GM18861 (cell line): ENCODE results near the gene POP4.

Experiments
- ATAC-seq: cut with Tn5 transposase; IDR thresholded peaks from one replicate; pipeline ENCODE4 v1.9.1; 2021; ENCODE audit not compliant: unreplicated experiment

POP4 gene

GRCh38 chr19:29576761-29577648 lies 29.1 kb upstream of the POP4 start:
- ATAC-seq: no peak

GRCh38 chr19:29577649-29577963 lies 28.5 kb upstream of the POP4 start:
- no peak for ATAC-seq

- ATAC-seq: no peak
Measured at GRCh38 chr19:29578349-29578748, 27.7 kb upstream of the POP4 start.

GRCh38 chr19:29579308-29579910 lies 26.7 kb upstream of the POP4 start:
- no peak for ATAC-seq

GRCh38 chr19:29581398-29581797 lies 24.7 kb upstream of the POP4 start:
- no peak for ATAC-seq

- ATAC-seq: no peak
Measured at GRCh38 chr19:29583196-29583999, 22.7 kb upstream of the POP4 start.

- no peak for ATAC-seq
Measured at GRCh38 chr19:29586401-29586800, 19.7 kb upstream of the POP4 start.

- no peak for ATAC-seq
Measured at GRCh38 chr19:29587059-29587458, 19.0 kb upstream of the POP4 start.

GRCh38 chr19:29587518-29587986 lies 18.5 kb upstream of the POP4 start:
- ATAC-seq: peak; percentile 76

GRCh38 chr19:29588095-29588494 lies 18.0 kb upstream of the POP4 start:
- no peak for ATAC-seq

- no peak for ATAC-seq
Measured at GRCh38 chr19:29590278-29590677, 15.8 kb upstream of the POP4 start.

GRCh38 chr19:29591670-29592069 lies 14.4 kb upstream of the POP4 start:
- ATAC-seq: no peak

- no peak for ATAC-seq
Measured at GRCh38 chr19:29593869-29594268, 12.2 kb upstream of the POP4 start.

- no peak for ATAC-seq
Measured at GRCh38 chr19:29596080-29596727, 9.9 kb upstream of the POP4 start.

- no peak for ATAC-seq
Measured at GRCh38 chr19:29596885-29597525, 9.1 kb upstream of the POP4 start.

- no peak for ATAC-seq
Measured at GRCh38 chr19:29598036-29598435, 8.0 kb upstream of the POP4 start.

GRCh38 chr19:29598496-29598895 lies 7.6 kb upstream of the POP4 start:
- ATAC-seq: no peak

GRCh38 chr19:29603308-29603707 lies 2.8 kb upstream of the POP4 start:
- no peak for ATAC-seq

GRCh38 chr19:29606420-29606747 lies 301 bp downstream of the POP4 start:
- ATAC-seq: no peak

- no peak for ATAC-seq
Measured at GRCh38 chr19:29609636-29610035, 3.6 kb downstream of the POP4 start.

GRCh38 chr19:29610213-29610573 lies 4.1 kb downstream of the POP4 start:
- no peak for ATAC-seq
